ENCODE data around the gene CELF4. TPM values are rescaled to one million over a fixed set of nuclear protein-coding genes. Genes with fewer than 3 reads are reported as not detected.

The CELF4 gene
- total and polyA plus RNA-seq, 12 donors, result 0.42 to 16.9 (median 3.9) TPM; not detected in 1

DNA sequence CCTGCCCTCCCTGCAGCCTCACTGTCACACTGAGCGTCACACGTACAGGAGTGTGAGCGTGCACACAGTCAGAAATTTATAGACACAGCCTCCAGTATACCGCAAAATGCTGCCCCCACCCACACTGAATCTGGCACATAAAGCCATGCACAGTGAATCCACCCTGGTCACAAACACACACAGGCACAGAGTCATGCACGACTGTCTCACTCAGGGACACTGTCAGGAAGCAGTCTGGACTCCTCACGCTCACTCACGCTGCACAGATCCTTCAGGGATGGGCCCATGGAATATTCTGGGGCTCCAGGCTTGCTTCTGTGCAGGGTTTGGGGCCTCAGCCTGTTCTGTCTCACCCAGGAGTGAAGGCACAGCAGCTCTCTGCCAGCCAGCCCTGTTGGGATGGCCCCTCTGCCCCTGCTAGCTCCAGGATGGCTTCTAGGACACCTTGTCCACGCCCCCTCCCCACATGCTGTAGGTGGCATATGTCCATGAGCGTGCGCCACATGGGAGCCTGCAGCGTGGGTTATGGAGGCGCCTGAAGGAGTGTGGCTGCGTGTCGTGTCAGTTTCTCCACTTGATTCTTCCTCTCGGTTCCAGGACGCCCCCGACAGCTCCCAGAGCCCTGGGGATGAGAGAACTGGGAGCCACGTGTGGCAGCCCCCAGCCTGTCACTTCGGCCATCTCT is 175.8 kb downstream of the CELF4 start:
- no peaks in the 10 kb centered on the region for H3K27me3 ChIP-seq
- no peak overlapping the region for H3K4me3 ChIP-seq
- no peaks in the 10 kb centered on the region for H3K36me3 ChIP-seq (replicated peaks in 1 of 2)
- peaks cover 0 to 13% of the 10 kb centered on the region in 2 donors for H3K4me1 ChIP-seq (replicated peaks in 1 of 2)
- DNase-seq, result no peak
- TF ChIP-seq, protein P1, sequence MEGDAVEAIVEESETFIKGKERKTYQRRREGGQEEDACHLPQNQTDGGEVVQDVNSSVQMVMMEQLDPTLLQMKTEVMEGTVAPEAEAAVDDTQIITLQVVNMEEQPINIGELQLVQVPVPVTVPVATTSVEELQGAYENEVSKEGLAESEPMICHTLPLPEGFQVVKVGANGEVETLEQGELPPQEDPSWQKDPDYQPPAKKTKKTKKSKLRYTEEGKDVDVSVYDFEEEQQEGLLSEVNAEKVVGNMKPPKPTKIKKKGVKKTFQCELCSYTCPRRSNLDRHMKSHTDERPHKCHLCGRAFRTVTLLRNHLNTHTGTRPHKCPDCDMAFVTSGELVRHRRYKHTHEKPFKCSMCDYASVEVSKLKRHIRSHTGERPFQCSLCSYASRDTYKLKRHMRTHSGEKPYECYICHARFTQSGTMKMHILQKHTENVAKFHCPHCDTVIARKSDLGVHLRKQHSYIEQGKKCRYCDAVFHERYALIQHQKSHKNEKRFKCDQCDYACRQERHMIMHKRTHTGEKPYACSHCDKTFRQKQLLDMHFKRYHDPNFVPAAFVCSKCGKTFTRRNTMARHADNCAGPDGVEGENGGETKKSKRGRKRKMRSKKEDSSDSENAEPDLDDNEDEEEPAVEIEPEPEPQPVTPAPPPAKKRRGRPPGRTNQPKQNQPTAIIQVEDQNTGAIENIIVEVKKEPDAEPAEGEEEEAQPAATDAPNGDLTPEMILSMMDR (IDR thresholded peaks at IDR 0.05), result no peak
- no peak for TF ChIP-seq POLR2A (IDR thresholded peaks at IDR 0.05)
- H3K27ac ChIP-seq, result no peak overlapping the region
- 86 to 92% (median 92%) methylated on average over 12 to 19 of the region's 19 CpGs for WGBS, 4 donors
- intact Hi-C loops (cut with DNase I), result loop anchor here (2.0 to 10.0 kb wide), 2 partner anchors 145 to 149 kb away; no protein-coding TSS in a partner anchor
- H3K9me3 ChIP-seq (replicated peaks in 1 of 3), result no peaks in the 10 kb centered on the region

DNA sequence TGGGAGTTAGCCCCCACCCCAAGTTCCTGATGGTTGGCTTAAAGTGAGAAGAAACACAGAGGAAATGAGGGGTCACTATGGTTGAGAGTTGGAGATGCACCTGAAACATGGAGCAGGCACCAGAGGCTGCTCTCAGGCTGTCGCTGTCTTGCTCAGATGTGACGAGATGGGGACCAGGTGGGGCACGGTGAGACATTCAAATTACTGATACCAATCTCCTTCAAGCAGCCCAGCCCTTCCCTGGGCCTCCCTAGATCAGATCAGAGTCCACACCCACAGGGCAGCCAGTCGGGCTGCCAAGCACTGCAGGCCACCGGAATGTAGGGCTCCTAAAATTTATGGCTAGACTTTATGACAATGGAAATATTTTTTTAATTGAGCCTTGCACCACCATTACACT is 176.6 kb downstream of the CELF4 start:
- DNase-seq, result no peak
- no peaks in the 10 kb centered on the region for H3K27me3 ChIP-seq
- intact Hi-C loops (cut with DNase I), result loop anchor here (2.0 to 10.0 kb wide), 2 partner anchors 146 to 150 kb away; no protein-coding TSS in a partner anchor
- peaks cover 0 to 7% of the 10 kb centered on the region in 2 donors for H3K4me1 ChIP-seq (replicated peaks in 1 of 2)
- 64 to 89% (median 70%) methylated on average over 5 of the region's 5 CpGs for WGBS, 4 donors
- H3K9me3 ChIP-seq (replicated peaks in 1 of 3), result no peaks in the 10 kb centered on the region
- no peak overlapping the region for H3K4me3 ChIP-seq
- H3K27ac ChIP-seq, result no peak overlapping the region
- no peaks in the 10 kb centered on the region for H3K36me3 ChIP-seq (replicated peaks in 1 of 2)
- TF ChIP-seq, protein P1 (IDR thresholded peaks at IDR 0.05), result no peak
- TF ChIP-seq POLR2A (IDR thresholded peaks at IDR 0.05), result no peak

DNA sequence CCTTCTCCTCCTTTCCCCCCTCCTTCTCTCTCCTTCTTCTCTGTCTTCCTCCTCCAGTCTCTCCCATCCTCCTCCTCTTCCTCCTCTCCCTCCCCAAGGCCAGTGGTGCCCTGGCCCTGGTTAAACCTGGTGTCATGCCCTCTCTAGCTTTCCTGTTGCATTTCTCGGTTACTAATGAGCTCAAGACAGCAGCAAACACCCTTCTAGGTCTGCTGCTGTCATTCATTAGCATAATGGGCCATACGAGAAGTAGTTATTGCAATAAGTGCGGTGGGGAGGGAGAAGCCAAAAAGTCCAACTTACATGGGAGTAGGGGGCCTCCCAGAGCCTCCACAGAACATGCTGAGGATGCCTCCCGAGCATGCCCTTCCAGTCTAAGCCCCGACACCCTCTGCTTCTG is 177.2 kb downstream of the CELF4 start:
- H3K27ac ChIP-seq, result no peak overlapping the region
- DNase-seq, result no peak
- H3K36me3 ChIP-seq (replicated peaks in 1 of 2), result no peaks in the 10 kb centered on the region
- intact Hi-C loops (cut with DNase I), result loop anchor here (2.0 to 10.0 kb wide), 2 partner anchors 146 to 150 kb away; no protein-coding TSS in a partner anchor
- peaks cover 0 to 1% of the 10 kb centered on the region in 2 donors for H3K4me1 ChIP-seq (replicated peaks in 1 of 2)
- H3K27me3 ChIP-seq, result no peaks in the 10 kb centered on the region
- no peak overlapping the region for H3K4me3 ChIP-seq
- 64 to 88% (median 76%) methylated on average over 3 to 5 of the region's 5 CpGs for WGBS, 4 donors
- TF ChIP-seq POLR2A (IDR thresholded peaks at IDR 0.05), result no peak
- TF ChIP-seq, protein P1 (IDR thresholded peaks at IDR 0.05), result no peak
- no peaks in the 10 kb centered on the region for H3K9me3 ChIP-seq (replicated peaks in 1 of 3)

- H3K36me3 ChIP-seq (replicated peaks in 1 of 2), result no peaks in the 10 kb centered on the region
- no peak for DNase-seq
- TF ChIP-seq POLR2A (IDR thresholded peaks at IDR 0.05), result no peak
- TF ChIP-seq, protein P1 (IDR thresholded peaks at IDR 0.05), result peak; percentile 58 to 81 (median 76)
- no peak overlapping the region for H3K4me3 ChIP-seq
- no peaks in the 10 kb centered on the region for H3K4me1 ChIP-seq (replicated peaks in 1 of 2)
- no peaks in the 10 kb centered on the region for H3K9me3 ChIP-seq (replicated peaks in 1 of 3)
- intact Hi-C loops (cut with DNase I), result loop anchor here in 1 of 2 donors (10.0 kb wide), 1 partner anchor 149 kb away; no protein-coding TSS in a partner anchor
- no peaks in the 10 kb centered on the region for H3K27me3 ChIP-seq
- 81 to 87% (median 84%) methylated on average over 9 of the region's 9 CpGs for WGBS, 4 donors
- H3K27ac ChIP-seq, result no peak overlapping the region
Observed at GRCh38 chr18:37385846-37386778, 179.5 kb downstream of the CELF4 start.
